HepG2 (cell line): Measurements from ENCODE around the gene WDR27. TPM values are rescaled to one million over a fixed set of nuclear protein-coding genes. Genes with fewer than 3 reads are reported as not detected.

Source experiments
- FOSL2 ChIP-seq: sonication (generic); formaldehyde crosslinking; IDR thresholded peaks from 2 replicates; pipeline ENCODE4 v1.4.0; 2020; ENCODE audit warnings: missing genetic modification reagents
- KAT7 ChIP-seq: IDR thresholded peaks from 2 replicates; pipeline ENCODE4 v1.6.1; 2018; ENCODE audit warnings: borderline replicate concordance, missing compliant biosample characterization
- KDM5B ChIP-seq: sonication (generic); formaldehyde crosslinking; IDR thresholded peaks from 2 replicates; pipeline ENCODE4 v1.4.0; 2020; ENCODE audit warnings: missing genetic modification reagents, mild to moderate bottlenecking, borderline replicate concordance
- MYC ChIP-seq: sonication (generic); formaldehyde crosslinking; IDR thresholded peaks from 2 replicates; pipeline ENCODE4 v1.9.0; 2021; ENCODE audit warnings: missing genetic modification reagents, borderline replicate concordance
- NRL ChIP-seq: sonication (generic); formaldehyde crosslinking; IDR thresholded peaks from 2 replicates; pipeline ENCODE4 v1.5.0; 2020; ENCODE audit warnings: missing genetic modification reagents, mild to moderate bottlenecking, moderate library complexity, borderline replicate concordance
- PITX1 ChIP-seq: sonication (generic); formaldehyde crosslinking; IDR thresholded peaks from 2 replicates; pipeline ENCODE4 v1.5.1; 2020; ENCODE audit warnings: mild to moderate bottlenecking, missing genetic modification reagents
- RFXANK ChIP-seq: IDR thresholded peaks from 2 replicates; pipeline ENCODE4 v1.6.1; 2016
- SALL2 ChIP-seq: sonication (generic); formaldehyde crosslinking; IDR thresholded peaks from 2 replicates; pipeline ENCODE4 v1.8.1; 2023; ENCODE audit warnings: mild to moderate bottlenecking, missing genetic modification reagents, inconsistent platforms
- THAP9 ChIP-seq: sonication (generic); formaldehyde crosslinking; IDR thresholded peaks from 2 replicates; pipeline ENCODE4; 2020; ENCODE audit warnings: missing genetic modification reagents, mild to moderate bottlenecking, borderline replicate concordance
- ZBTB3 ChIP-seq: sonication (generic); formaldehyde crosslinking; IDR thresholded peaks from 2 replicates; pipeline ENCODE4 v1.4.0; 2020; ENCODE audit warnings: low read depth, mild to moderate bottlenecking, moderate library complexity, missing genetic modification reagents, borderline replicate concordance
- ZBTB7B ChIP-seq: sonication (generic); formaldehyde crosslinking; IDR thresholded peaks from 2 replicates; pipeline ENCODE4 v1.4.0; 2020; ENCODE audit warnings: missing genetic modification reagents
- ZNF138 ChIP-seq: sonication (generic); formaldehyde crosslinking; IDR thresholded peaks from 2 replicates; pipeline ENCODE4 v1.5.0; 2020; ENCODE audit warnings: mild to moderate bottlenecking, low read depth, missing genetic modification reagents
- ZNF292 ChIP-seq: sonication (generic); formaldehyde crosslinking; IDR thresholded peaks from 2 replicates; pipeline ENCODE4 v1.8.1; 2022; ENCODE audit warnings: mild to moderate bottlenecking, low read depth, missing genetic modification reagents, borderline replicate concordance
- ZNF550 ChIP-seq: sonication (generic); formaldehyde crosslinking; IDR thresholded peaks from 2 replicates; pipeline ENCODE4 v1.4.0; 2020; ENCODE audit warnings: mild to moderate bottlenecking, missing genetic modification reagents, borderline replicate concordance
- polyA plus RNA-seq, 8 experiments: library from polyadenylated mRNA; depleted of rRNA in 3 of 8; stranded (reverse) in 7 of 8; unstranded in 1 of 8; fragments of >200 nt; fragmentation: Illumina TruSeq in 4 of 8; extraction: Trizol in 4 of 8; gene quantifications; 2 replicates each; pipeline versions ENCODE4 v1.2.1 to v1.2.3, GENCODE V29; 2011 to 2016; ENCODE audit warnings: low read depth in 4 of 8, missing spikeins in 1 of 8, mixed read lengths in 1 of 8; ENCODE audit not compliant: insufficient read depth in 1 of 8
- total RNA-seq, 5 experiments: library from RNA; depleted of rRNA; stranded (reverse); fragments of >200 nt; fragmentation: Illumina TruSeq; extraction: Trizol; gene quantifications; 2 replicates each; pipeline ENCODE4 v1.2.3, GENCODE V29; 2016; ENCODE audit warnings: low read depth in 1 of 5
- TF ChIP-seq, protein P1 (sequence below): sonication (generic); formaldehyde crosslinking; IDR thresholded peaks from 2 replicates; pipeline ENCODE4 v1.5.1; 2020; ENCODE audit warnings: mild to moderate bottlenecking, missing genetic modification reagents, moderate library complexity
- TF ChIP-seq, protein P2 (sequence below): sonication (generic); formaldehyde crosslinking; IDR thresholded peaks from 2 replicates; pipeline ENCODE4 v1.9.0; 2022; ENCODE audit warnings: missing genetic modification reagents, mild to moderate bottlenecking, borderline replicate concordance
- TF ChIP-seq, protein P3 (sequence below): sonication (generic); formaldehyde crosslinking; conservative IDR thresholded peaks from 2 replicates; pipeline ENCODE4 v1.4.0; 2020; ENCODE audit warnings: missing genetic modification reagents

Gene WDR27
- total and polyA plus RNA-seq, 2 of the 13 experiments (the other 11 are each of a cell fraction or from before 2014, with no cell fraction given), result 34.1 to 80.3 TPM

- TF ChIP-seq SALL2 (CRISPR knock-in tag) (0 out of 2 replicates have a peak, but pooled peaks have one; percentile 19), MYC (CRISPR knock-in tag) (0 out of 2 replicates have a peak, but pooled peaks have one; percentile 32), PITX1 (CRISPR knock-in tag) (0 out of 2 replicates have a peak, but pooled peaks have one; percentile 35), ZNF550 (CRISPR knock-in tag) (peak; percentile 86; the same call in 1 of the 2 replicates), NRL (CRISPR knock-in tag) (peak; percentile 82; the same call in 1 of the 2 replicates), KDM5B (peak; percentile 63; the same call in 1 of the 2 replicates), FOSL2 (CRISPR knock-in tag) (0 out of 2 replicates have a peak, but pooled peaks have one; percentile 22), ZBTB3 (CRISPR knock-in tag) (no peak), ZNF292 (CRISPR knock-in tag) (peak; percentile 53; the same call in 1 of the 2 replicates), ZBTB7B (0 out of 2 replicates have a peak, but pooled peaks have one; percentile 9), RFXANK (CRISPR knock-in tag) (no peak), ZNF138 (no peak), THAP9 (CRISPR knock-in tag) (peak; percentile 69; the same call in 1 of the 2 replicates), KAT7 (CRISPR knock-in tag) (peak; percentile 79)
- TF ChIP-seq, protein P1, sequence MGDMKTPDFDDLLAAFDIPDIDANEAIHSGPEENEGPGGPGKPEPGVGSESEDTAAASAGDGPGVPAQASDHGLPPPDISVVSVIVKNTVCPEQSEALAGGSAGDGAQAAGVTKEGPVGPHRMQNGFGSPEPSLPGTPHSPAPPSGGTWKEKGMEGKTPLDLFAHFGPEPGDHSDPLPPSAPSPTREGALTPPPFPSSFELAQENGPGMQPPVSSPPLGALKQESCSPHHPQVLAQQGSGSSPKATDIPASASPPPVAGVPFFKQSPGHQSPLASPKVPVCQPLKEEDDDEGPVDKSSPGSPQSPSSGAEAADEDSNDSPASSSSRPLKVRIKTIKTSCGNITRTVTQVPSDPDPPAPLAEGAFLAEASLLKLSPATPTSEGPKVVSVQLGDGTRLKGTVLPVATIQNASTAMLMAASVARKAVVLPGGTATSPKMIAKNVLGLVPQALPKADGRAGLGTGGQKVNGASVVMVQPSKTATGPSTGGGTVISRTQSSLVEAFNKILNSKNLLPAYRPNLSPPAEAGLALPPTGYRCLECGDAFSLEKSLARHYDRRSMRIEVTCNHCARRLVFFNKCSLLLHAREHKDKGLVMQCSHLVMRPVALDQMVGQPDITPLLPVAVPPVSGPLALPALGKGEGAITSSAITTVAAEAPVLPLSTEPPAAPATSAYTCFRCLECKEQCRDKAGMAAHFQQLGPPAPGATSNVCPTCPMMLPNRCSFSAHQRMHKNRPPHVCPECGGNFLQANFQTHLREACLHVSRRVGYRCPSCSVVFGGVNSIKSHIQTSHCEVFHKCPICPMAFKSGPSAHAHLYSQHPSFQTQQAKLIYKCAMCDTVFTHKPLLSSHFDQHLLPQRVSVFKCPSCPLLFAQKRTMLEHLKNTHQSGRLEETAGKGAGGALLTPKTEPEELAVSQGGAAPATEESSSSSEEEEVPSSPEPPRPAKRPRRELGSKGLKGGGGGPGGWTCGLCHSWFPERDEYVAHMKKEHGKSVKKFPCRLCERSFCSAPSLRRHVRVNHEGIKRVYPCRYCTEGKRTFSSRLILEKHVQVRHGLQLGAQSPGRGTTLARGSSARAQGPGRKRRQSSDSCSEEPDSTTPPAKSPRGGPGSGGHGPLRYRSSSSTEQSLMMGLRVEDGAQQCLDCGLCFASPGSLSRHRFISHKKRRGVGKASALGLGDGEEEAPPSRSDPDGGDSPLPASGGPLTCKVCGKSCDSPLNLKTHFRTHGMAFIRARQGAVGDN (CRISPR knock-in tag), result peak; percentile 87
- TF ChIP-seq, protein P2, sequence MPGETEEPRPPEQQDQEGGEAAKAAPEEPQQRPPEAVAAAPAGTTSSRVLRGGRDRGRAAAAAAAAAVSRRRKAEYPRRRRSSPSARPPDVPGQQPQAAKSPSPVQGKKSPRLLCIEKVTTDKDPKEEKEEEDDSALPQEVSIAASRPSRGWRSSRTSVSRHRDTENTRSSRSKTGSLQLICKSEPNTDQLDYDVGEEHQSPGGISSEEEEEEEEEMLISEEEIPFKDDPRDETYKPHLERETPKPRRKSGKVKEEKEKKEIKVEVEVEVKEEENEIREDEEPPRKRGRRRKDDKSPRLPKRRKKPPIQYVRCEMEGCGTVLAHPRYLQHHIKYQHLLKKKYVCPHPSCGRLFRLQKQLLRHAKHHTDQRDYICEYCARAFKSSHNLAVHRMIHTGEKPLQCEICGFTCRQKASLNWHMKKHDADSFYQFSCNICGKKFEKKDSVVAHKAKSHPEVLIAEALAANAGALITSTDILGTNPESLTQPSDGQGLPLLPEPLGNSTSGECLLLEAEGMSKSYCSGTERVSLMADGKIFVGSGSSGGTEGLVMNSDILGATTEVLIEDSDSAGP (CRISPR knock-in tag), result peak; percentile 81; the same call in 1 of the 2 replicates
- TF ChIP-seq, protein P3, sequence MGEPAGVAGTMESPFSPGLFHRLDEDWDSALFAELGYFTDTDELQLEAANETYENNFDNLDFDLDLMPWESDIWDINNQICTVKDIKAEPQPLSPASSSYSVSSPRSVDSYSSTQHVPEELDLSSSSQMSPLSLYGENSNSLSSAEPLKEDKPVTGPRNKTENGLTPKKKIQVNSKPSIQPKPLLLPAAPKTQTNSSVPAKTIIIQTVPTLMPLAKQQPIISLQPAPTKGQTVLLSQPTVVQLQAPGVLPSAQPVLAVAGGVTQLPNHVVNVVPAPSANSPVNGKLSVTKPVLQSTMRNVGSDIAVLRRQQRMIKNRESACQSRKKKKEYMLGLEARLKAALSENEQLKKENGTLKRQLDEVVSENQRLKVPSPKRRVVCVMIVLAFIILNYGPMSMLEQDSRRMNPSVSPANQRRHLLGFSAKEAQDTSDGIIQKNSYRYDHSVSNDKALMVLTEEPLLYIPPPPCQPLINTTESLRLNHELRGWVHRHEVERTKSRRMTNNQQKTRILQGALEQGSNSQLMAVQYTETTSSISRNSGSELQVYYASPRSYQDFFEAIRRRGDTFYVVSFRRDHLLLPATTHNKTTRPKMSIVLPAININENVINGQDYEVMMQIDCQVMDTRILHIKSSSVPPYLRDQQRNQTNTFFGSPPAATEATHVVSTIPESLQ (CRISPR knock-in tag), result no peak
These were observed 20.8 kb upstream of the WDR27 start (continued) for GRCh38 chr6:169722362-169723199.
